Gastroesophageal sphincter (tissue), 4 donors: ENCODE data around the gene COLEC12. TPM values are rescaled to one million over a fixed set of nuclear protein-coding genes. Genes with fewer than 3 reads are reported as not detected.
A peak's percentile ranks its signal among the peaks of the same experiment; 100 is the strongest.

Experiments
- ATAC-seq: fragments of 150-250 bp; one replicate; pipeline ENCODE4 v1.9.1; 2016; ENCODE audit warnings: mild to moderate bottlenecking, moderate library complexity
- H3K27ac ChIP-seq, 4 donors: fragments of 200-600 bp; sonication (generic) in 3 of 4; 1 replicate in 3 of 4; 2 replicates in 1 of 4; pipeline ENCODE4 v1.5.1; 2016 to 2019
- H3K27me3 ChIP-seq: fragments of 200-600 bp; sonication (generic); one replicate; pipeline ENCODE4 v1.5.1; 2019
- H3K36me3 ChIP-seq, 2 donors: fragments of 200-600 bp; sonication (generic); one replicate each; pipeline ENCODE4 v1.5.1; 2019; ENCODE audit warnings: control low read depth in 1 of 2
- H3K4me1 ChIP-seq, 3 donors: fragments of 200-600 bp; sonication (generic); 1 replicate in 2 of 3; 2 replicates in 1 of 3; pipeline ENCODE4 v1.5.1; 2016 to 2019; ENCODE audit warnings: control low read depth in 2 of 3
- H3K4me3 ChIP-seq, 2 donors: fragments of 200-600 bp; sonication (generic); one replicate each; pipeline ENCODE4 v1.5.1; 2019; ENCODE audit warnings: mild to moderate bottlenecking in 1 of 2, moderate library complexity in 1 of 2
- H3K9me3 ChIP-seq, 3 donors: fragments of 200-600 bp; sonication (generic); one replicate each; pipeline ENCODE4 v1.5.1; 2017 to 2019; ENCODE audit warnings: control low read depth in 2 of 3
- CTCF ChIP-seq, 4 experiments: fragments of 200-600 bp in 2 of 4; fragments of 450-650 bp in 2 of 4; sonication (generic) in 1 of 4; IDR thresholded peaks; one replicate each; pipeline ENCODE4 v1.5.1; 2017 to 2019; ENCODE audit warnings: antibody characterized with exemption in 4 of 4, mild to moderate bottlenecking in 2 of 4, moderate library complexity in 2 of 4
- EP300 ChIP-seq: sonication (generic); formaldehyde crosslinking; IDR thresholded peaks from one replicate; pipeline ENCODE4 v1.6.1; 2017; ENCODE audit warnings: antibody characterized with exemption, mild to moderate bottlenecking
- POLR2A ChIP-seq, 2 donors: fragments of 450-650 bp; IDR thresholded peaks; one replicate each; pipeline ENCODE4 v1.6.1; 2017; ENCODE audit warnings: antibody characterized with exemption in 2 of 2, mild to moderate bottlenecking in 2 of 2, moderate library complexity in 1 of 2
- POLR2AphosphoS5 ChIP-seq: sonication (generic); formaldehyde crosslinking; IDR thresholded peaks from one replicate; pipeline ENCODE4 v1.6.1; 2017; ENCODE audit warnings: antibody characterized with exemption
- WGBS, 2 donors: methylation state at CpG; one replicate each; pipeline ENCODE4 v1.1.5; 2018; ENCODE audit warnings: low coverage in 1 of 2; 5-methylcytosine and 5-hydroxymethylcytosine counted together
- total RNA-seq, 4 donors: library from RNA; depleted of rRNA; stranded (reverse); fragments of >200 nt; gene quantifications; one replicate each; pipeline ENCODE4 v1.1.0, GENCODE V29; 2016

COLEC12 gene
- total RNA-seq, 4 donors from 2014 or later: 21.2 to 40.1 (median 37.1) TPM

- Histone ChIP-seq H3K27me3 (peaks cover 8% of the 10 kb centered on the region), H3K36me3 (no peaks in the 10 kb centered on the region), H3K9me3 (no peaks in the 10 kb centered on the region), H3K4me3 (peak overlapping the region; percentile 64 to 79), H3K27ac (peak overlapping the region in 3 of 4 donors; percentile 57 to 86 (median 82)), H3K4me1 (peaks cover 0 to 72% (median 9%) of the 10 kb centered on the region in 3 donors)
- ATAC-seq: no peak
- WGBS, 2 donors: 3 to 4% methylated on average over 10 of the region's 32 CpGs
- TF ChIP-seq CTCF (IDR thresholded peaks at IDR 0.05): no peak
- TF ChIP-seq POLR2A (IDR thresholded peaks at IDR 0.05): no peak
- TF ChIP-seq EP300: no peak
- TF ChIP-seq POLR2AphosphoS5: peak; percentile 30
Observed at GRCh38 chr18:498931-499775, 1.3 kb downstream of the COLEC12 start.

DNA sequence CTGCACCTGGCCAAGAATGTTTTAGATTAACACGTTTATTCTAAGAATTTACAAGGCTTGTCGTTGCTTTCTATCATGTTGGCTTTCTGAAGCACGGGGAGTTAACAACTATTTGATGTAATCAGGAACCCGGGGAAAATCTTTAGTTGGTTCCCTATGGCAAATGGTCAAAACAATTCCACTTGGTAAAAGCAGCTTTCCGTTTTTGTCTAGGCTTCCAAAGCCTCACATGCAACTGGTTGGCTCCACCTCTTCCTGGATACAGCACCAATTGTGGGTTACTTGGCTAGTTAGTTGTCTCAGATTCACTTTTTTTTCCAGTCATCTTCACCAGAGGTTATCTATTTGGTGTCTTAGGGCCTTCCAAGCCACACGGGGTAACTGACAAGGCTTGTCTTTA is 2.8 kb downstream of the COLEC12 start:
- no peak for ATAC-seq
- H3K27ac ChIP-seq: peak overlapping the region in 2 of 4 donors; percentile 41 to 82

GRCh38 chr18:495452-495851 is 5.0 kb downstream of the COLEC12 start:
- Histone ChIP-seq H3K4me3 (no peak overlapping the region), H3K4me1 (peaks cover 3 to 96% (median 9%) of the 10 kb centered on the region in 3 donors), H3K27me3 (peaks cover 8% of the 10 kb centered on the region), H3K36me3 (no peaks in the 10 kb centered on the region), H3K27ac (peak overlapping the region in 2 of 4 donors; percentile 9 to 82), H3K9me3 (no peaks in the 10 kb centered on the region)
- 95 to 100% methylated on average over 2 of the region's 7 CpGs for WGBS, 2 donors
- no peak for ATAC-seq
- TF ChIP-seq POLR2A (IDR thresholded peaks at IDR 0.05) (no peak), EP300 (no peak)

More for the DNA sequence above, 2.8 kb downstream of the COLEC12 start:
- H3K36me3 ChIP-seq: no peaks in the 10 kb centered on the region
- H3K4me3 ChIP-seq: no peak overlapping the region
- TF ChIP-seq POLR2AphosphoS5 (no peak), POLR2A (IDR thresholded peaks at IDR 0.05) (no peak), CTCF (IDR thresholded peaks at IDR 0.05) (no peak), EP300 (no peak)
- no peaks in the 10 kb centered on the region for H3K9me3 ChIP-seq
- WGBS, 2 donors: 34 to 43% methylated on average over 5 to 6 of the region's 6 CpGs
- H3K4me1 ChIP-seq: peaks cover 0 to 86% (median 9%) of the 10 kb centered on the region in 3 donors
- peaks cover 8% of the 10 kb centered on the region for H3K27me3 ChIP-seq

- 75 to 92% methylated on average over 1 of the region's 1 CpG for WGBS, 2 donors
- no peak for TF ChIP-seq EP300
- no peak for TF ChIP-seq CTCF (IDR thresholded peaks at IDR 0.05)
- no peak for TF ChIP-seq POLR2A (IDR thresholded peaks at IDR 0.05)
- TF ChIP-seq POLR2AphosphoS5: no peak
- Histone ChIP-seq H3K4me1 (peaks cover 3 to 97% (median 12%) of the 10 kb centered on the region in 3 donors), H3K27me3 (peaks cover 3% of the 10 kb centered on the region), H3K27ac (peak overlapping the region in 2 of 4 donors; percentile 9 to 82), H3K9me3 (no peaks in the 10 kb centered on the region), H3K36me3 (no peaks in the 10 kb centered on the region), H3K4me3 (no peak overlapping the region)
- peak; percentile 34 for ATAC-seq
Observed at GRCh38 chr18:495017-495416, 5.5 kb downstream of the COLEC12 start.

DNA sequence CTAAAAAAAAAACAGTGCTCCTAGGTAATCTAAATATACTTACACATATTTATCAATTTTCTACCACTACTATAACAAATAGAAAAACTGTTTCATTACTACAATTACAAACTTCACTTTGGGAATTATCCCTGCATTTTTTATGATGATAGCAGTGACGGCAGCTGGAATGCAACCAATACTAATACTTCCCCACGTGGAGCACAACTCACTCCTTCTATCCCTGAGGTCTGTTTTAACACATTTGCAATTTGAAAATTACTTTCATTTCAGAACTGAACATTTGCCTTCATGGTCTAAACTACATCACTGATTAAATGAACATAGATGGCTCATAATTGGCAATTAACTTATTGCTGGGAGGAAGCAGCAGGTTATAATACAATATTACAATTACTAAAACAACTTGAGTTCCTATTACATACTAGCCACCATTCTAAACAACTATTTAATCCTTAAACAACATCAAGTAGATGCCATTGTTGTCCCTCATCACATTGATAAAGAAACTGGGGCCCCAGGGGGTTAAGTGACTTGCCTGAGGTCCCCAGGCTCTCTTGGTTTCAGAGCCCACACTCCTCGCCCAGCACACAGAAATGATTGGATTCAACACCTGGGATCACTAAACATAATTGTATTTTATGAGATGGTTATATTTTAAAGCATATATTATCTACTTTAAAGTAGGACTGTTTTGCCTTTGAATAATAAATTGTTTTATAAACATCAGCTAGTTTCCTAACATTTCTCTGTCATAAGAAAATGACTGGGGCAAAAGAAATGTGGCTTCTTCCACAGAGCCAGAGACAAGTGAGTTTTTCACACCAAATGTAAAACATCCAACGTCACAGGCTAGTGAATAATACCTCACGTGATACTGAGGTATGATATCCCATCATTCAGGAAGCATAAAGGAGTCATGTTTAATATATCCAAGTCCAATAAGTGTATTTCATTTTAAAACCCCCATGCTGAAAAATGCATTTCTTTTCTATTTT is 6.2 kb downstream of the COLEC12 start:
- Histone ChIP-seq H3K27ac (peak overlapping the region; percentile 5 to 82 (median 48)), H3K4me1 (peaks cover 3 to 97% (median 16%) of the 10 kb centered on the region in 3 donors)
- peak; percentile 45 for ATAC-seq

More for the DNA sequence above, 6.2 kb downstream of the COLEC12 start:
- H3K9me3 ChIP-seq: no peaks in the 10 kb centered on the region
- H3K4me3 ChIP-seq: no peak overlapping the region
- TF ChIP-seq EP300: no peak
- no peak for TF ChIP-seq POLR2A (IDR thresholded peaks at IDR 0.05)
- TF ChIP-seq POLR2AphosphoS5: peak; percentile 10
- TF ChIP-seq CTCF (IDR thresholded peaks at IDR 0.05): no peak
- no peaks in the 10 kb centered on the region for H3K36me3 ChIP-seq
- H3K27me3 ChIP-seq: no peaks in the 10 kb centered on the region
- WGBS, 2 donors: 35% methylated on average over 5 of the region's 5 CpGs
